GM18517 (cell line): ENCODE data around the gene KIF2A.

ENCODE experiments used
- ATAC-seq: cut with Tn5 transposase; IDR thresholded peaks from one replicate; pipeline ENCODE4 v1.9.1; 2021; ENCODE audit warnings: mild to moderate bottlenecking, moderate library complexity; ENCODE audit not compliant: unreplicated experiment

KIF2A gene

GRCh38 chr5:62327138-62328053, 21.4 kb downstream of the KIF2A start:
- ATAC-seq = no peak

GRCh38 chr5:62328772-62329491, 22.9 kb downstream of the KIF2A start:
- no peak for ATAC-seq

DNA sequence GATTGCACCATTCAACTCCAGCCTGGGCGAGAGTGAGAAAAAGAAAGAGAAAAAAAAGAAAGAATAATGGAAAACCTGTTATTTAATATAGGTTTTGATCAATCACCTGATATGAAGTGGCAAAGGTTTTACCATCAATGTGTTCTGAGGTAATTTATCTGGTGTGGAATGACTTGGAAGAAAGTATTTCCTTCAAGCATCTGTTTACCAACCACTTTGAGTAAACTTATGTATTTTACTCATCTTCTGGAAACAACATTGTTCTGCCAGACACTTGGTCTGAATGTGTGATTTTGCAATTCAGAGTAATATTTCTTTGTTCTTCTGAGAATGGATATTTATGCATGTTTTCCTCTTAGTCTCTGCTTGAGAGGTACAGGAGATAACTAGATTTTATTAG, 24.3 kb downstream of the KIF2A start:
- ATAC-seq = no peak

DNA sequence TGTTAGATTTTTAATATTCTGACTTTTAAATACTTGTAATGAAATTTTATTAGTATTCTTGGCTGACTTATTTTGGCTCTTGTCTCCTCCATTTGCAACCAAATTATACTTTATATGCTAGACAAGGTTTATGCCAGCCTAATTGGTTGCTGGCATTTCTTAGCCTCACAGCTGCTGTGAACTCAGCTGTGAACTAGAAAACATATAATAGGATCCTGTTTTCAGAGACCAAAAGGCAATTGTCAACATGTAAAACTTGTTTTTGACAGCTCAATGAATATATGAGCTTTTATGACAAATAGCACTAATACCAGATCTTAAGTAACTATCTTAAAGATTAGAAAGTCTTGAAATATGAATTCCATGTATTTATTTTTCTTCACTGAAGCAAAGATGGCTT, 25.9 kb downstream of the KIF2A start:
- ATAC-seq = no peak

DNA sequence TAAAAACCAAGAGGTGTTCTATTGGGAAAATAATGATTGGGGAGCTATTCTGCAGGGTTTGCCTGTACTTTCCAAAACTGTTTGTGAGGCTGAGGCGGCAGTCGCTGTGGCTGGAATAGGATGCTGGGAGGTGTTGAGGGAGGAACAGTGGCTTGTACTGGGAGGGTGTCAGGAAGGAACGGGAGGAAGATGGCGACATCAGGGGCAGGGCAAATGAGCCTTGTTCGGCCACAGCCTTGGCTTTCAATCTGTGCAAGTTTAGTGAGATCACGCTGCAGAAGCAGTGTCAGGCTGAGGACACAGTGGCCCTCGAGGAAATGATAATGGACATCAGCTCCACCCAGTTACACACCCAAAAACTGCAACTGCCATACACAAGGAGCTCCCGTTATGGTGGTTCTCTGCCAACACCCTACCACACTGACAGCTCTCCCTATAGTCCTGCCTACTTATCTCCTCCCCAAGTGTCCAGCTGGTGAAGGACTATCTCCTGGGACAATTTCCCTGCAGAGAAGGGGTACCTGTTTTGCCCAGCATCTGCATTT, 27.3 kb downstream of the KIF2A start:
- ATAC-seq = no peak

GRCh38 chr5:62334082-62334481, 28.1 kb downstream of the KIF2A start:
- ATAC-seq = no peak

DNA sequence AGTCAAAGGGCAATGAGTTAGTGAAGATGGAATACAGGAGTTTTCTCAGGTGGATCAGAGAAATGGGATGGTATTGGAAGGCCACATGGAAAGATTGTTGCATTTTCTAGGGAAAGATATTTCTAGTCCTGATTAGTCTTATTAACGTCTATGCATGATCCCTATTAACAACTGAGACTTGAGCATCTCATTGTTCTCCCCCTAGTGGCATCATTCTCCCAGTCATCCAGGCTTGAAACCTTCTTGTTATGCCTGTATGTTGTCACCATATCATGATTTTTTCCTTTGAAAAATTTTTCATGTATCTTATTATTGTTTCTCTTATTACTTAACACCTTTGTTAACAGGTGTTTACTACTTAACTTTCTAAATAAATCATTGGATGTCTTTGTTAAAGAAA, 34.4 kb downstream of the KIF2A start:
- no peak for ATAC-seq

GRCh38 chr5:62340979-62341378, 35.0 kb downstream of the KIF2A start:
- no peak for ATAC-seq

DNA sequence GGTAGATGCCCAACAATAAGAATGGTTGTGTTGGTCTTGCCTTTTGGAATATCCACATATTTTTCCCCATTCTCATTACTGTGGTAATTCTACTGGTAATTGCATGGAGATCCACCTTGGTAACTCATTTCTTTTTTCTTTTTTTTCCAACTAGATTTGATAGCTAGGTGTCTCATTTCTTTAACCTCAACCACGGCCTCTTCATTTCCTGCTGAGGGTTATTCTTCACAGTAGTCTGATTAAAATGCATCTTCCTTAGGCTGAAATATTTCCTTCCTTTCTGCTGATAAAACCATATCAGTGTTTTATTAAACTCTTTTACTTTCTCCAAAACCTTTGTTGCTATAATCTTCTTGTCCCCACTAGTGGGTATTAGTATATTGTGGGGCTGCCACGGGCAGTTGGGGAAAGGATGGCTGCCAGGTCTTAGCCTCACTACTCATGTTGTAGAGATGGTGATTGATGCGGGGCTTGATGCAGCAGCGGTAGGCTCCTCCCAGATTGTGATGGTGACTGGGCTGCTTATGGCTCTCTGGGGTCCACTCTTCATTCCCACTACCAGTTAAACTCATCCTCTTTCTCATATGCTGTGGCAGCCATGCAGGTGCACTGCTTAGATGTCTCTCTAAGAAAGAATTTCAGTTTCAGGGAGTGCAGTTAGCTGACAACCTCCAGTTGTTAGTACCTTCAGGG, 35.9 kb downstream of the KIF2A start:
- peak; percentile 65 for ATAC-seq

DNA sequence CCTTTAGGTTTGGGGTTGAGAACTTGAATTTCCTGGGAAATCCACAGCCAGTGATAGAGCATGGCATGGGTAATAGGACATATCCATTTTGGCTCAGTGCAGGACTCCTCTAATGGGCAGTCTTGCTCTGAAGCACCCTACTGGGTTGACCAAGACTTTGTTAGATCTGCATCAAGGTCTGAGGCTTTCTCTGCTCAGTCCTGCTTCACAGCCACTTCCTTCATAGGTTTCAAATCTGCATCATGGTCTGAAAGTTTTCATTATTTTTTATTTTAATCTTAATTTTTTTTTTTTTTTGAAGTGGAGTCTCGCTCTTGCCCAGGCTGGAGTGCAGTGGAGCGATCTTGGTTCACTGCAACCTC, 36.5 kb downstream of the KIF2A start:
- peak; percentile 44 for ATAC-seq

DNA sequence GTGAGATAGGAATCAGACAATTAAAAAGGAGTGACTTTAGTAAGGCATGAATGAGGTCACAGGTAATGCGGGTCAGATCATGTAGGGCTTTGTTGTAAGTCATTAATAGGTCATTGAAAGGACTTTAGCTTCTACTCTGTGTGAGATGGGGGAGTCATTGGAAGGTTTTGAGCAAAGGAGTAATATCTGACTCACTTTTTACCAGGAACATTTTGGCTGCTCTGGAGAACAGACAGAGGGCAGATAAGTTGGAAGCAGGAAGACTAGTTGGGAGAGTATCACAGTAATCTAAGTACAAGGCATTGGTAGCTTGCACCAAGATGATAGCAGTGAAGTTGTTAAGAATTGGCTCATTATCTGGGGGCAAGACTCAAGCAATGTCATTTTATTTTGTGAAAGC, 37.4 kb downstream of the KIF2A start:
- ATAC-seq = no peak

- ATAC-seq = no peak
Measured at GRCh38 chr5:62346748-62347147, 40.7 kb downstream of the KIF2A start.

DNA sequence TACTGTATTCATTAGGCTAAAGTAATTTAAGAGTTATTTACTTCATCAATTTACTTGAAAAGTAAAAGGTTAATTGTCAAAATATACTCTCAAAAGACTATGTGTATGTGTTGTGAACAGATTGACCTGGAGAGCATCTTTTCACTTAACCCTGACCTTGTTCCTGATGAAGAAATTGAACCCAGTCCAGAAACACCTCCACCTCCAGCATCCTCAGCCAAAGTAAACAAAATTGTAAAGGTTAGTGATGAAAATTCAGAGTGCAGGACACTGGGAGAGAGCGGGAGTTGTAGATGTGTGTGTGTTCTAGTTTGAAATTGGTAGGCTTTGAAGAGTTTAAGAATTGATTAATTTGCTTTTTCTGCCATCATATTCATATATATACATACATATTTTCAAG, 41.9 kb downstream of the KIF2A start:
- no peak for ATAC-seq

DNA sequence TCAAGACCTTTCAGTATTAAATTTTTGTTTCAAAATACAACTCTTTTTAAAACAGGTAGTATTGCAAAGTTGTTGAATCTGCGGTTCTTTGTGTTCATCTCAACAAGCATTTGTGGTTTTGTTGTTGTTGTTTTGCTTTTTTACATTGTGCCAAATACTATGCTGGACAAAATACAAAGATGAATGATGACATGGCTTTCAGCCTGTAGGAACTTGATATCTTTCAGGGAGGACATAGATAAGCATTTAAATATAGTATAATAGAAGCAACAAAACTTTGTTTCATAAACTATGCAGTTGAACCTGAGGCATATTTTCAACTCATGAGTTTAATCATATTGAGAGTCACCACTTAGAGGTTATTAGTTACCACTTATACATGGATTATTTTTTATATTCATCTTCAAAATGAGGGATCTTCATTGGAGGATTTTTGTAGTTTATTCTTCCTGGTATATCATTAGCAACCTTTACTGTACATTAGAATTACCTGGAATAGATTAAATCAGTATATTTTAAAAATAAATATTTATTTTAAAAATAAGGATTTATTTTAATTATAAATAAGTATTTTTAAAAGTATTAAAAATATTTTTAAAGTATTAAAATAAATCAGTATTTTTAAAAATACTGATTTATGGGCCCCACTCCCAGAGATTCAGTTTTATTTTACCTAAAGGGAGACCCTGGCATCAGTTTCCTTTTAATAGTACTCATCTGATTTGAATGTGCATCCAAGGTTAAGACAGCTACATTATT, 42.9 kb downstream of the KIF2A start:
- ATAC-seq = no peak

DNA sequence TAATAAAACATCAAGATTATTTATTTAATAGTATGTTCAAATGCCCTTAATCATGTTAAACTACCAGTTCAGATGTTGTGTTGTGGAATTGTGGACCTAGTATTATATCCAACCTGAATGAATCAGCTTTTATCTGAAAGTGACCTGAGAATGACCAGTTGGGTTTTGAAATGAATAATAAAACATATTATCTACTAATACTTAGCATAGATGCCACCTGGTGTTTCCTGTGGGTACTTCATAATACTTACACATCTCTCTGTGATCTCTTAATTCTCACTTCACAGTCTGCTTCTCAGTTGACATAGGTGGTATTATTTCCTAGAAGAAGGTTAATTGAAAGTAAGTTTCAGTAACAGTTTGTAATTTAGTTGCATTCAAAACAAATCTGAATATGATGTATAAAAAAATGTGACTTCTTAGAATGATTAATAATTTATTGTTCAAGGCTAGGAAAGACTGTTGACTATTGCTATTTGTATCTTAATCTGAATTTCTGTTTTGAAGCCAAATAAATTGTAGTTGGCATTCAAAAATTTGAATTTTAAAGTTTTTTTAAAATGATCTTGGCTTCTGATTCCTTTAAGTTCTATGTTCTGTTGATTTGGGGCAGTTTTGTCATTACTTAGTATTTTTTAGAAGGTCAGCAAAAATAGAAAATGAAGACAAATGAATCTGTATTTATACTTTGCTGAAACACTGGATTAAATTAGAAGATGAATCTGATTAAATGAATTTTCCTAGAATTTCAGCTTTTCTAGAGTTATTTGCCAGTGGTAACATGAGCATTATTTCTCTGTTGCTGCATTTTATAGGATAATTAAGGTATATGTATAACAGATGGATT, 48.2 kb downstream of the KIF2A start:
- ATAC-seq = peak; percentile 91

GRCh38 chr5:62362701-62363100, 56.7 kb downstream of the KIF2A start:
- no peak for ATAC-seq

DNA sequence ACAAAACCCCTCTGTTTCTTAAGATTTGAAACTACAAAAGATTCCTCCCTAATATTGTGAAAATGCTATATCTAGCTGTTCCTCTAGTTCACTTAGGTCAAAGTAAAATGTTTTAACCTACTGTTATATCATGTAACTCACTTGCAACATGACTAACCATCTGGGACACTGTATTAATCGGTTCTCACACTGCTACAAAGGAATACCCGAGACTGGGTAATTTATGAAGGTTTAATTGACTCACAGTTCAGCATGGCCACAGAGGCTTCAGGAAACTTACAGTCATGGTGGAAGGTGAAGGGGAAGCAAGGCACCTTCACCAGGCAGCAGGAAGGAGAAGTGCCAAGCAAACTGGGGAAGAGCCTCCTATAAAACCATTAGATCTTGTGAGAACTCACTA, 63.0 kb downstream of the KIF2A start:
- ATAC-seq = no peak

GRCh38 chr5:62371409-62371808, 65.4 kb downstream of the KIF2A start:
- ATAC-seq = no peak

GRCh38 chr5:62372600-62372999, 66.6 kb downstream of the KIF2A start:
- no peak for ATAC-seq

DNA sequence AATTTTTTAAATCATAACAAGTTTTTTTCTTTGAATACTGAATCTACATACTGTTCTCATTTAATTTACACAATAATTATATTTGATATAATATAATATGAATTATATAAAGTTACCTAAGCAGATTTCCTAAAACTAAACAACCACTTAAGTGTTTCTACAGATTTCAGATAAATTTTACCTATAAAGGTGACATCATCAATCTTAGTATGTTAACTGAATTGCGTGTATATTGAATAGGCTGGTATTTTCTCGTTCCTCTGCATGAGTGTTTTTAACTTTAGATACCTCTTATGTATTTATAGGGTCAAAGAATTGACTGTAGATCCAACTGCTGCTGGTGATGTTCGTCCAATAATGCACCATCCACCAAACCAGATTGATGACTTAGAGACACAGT, 67.4 kb downstream of the KIF2A start:
- no peak for ATAC-seq
